GM23248 (cell line): ENCODE measurements around the gene ATP2A2. TPM values are rescaled to one million over a fixed set of nuclear protein-coding genes. Genes with fewer than 3 reads are reported as not detected.

Experiments used
- DNase-seq: peaks from one replicate; pipeline ENCODE4 v3.0.0-alpha.2; 2015
- H2AFZ ChIP-seq: fragments of 200-600 bp; sonication (generic); 2 replicates; pipeline ENCODE4 v1.6.1; 2016; ENCODE audit warnings: antibody characterized with exemption
- H3F3A ChIP-seq: fragments of 200-600 bp; sonication (generic); 2 replicates; pipeline ENCODE4 v1.6.1; 2016; ENCODE audit warnings: mild to moderate bottlenecking, antibody characterized with exemption, mixed run types; ENCODE audit not compliant: insufficient read depth
- H3K27ac ChIP-seq: fragments of 200-600 bp; sonication (generic); 2 replicates; pipeline ENCODE4 v1.5.1; 2016; ENCODE audit warnings: mild to moderate bottlenecking
- H3K27me3 ChIP-seq: fragments of 200-600 bp; sonication (generic); replicated peaks from 2 replicates; pipeline ENCODE4 v1.6.1; 2016; ENCODE audit warnings: mild to moderate bottlenecking; ENCODE audit not compliant: insufficient read depth
- H3K36me3 ChIP-seq: fragments of 200-600 bp; sonication (generic); 2 replicates; pipeline ENCODE4 v1.6.1; 2016; ENCODE audit warnings: low read depth, mild to moderate bottlenecking
- H3K4me1 ChIP-seq: fragments of 200-600 bp; sonication (generic); 2 replicates; pipeline ENCODE4 v1.6.1; 2016; ENCODE audit warnings: mild to moderate bottlenecking; ENCODE audit not compliant: insufficient read depth
- H3K4me2 ChIP-seq: fragments of 200-600 bp; sonication (generic); one replicate; pipeline ENCODE4 v1.6.1; 2016; ENCODE audit warnings: mild to moderate bottlenecking; ENCODE audit not compliant: unreplicated experiment
- H3K4me3 ChIP-seq: fragments of 200-600 bp; sonication (generic); 2 replicates; pipeline ENCODE4 v1.5.1; 2016; ENCODE audit warnings: mild to moderate bottlenecking
- H3K79me2 ChIP-seq: fragments of 200-600 bp; sonication (generic); 2 replicates; pipeline ENCODE4 v1.6.1; 2016; ENCODE audit warnings: mild to moderate bottlenecking; ENCODE audit not compliant: insufficient read depth
- H3K9ac ChIP-seq: fragments of 200-600 bp; sonication (generic); 2 replicates; pipeline ENCODE4 v1.6.1; 2016; ENCODE audit warnings: mild to moderate bottlenecking
- H3K9me2 ChIP-seq: fragments of 200-600 bp; sonication (generic); 2 replicates; pipeline ENCODE4 v1.6.1; 2016; ENCODE audit warnings: mixed run types, mild to moderate bottlenecking, moderate library complexity; ENCODE audit not compliant: insufficient read depth
- H3K9me3 ChIP-seq: fragments of 200-600 bp; sonication (generic); one replicate; pipeline ENCODE4 v1.6.1; 2017; ENCODE audit warnings: low read depth
- H4K20me1 ChIP-seq: fragments of 200-600 bp; sonication (generic); 2 replicates; pipeline ENCODE4 v1.6.0; 2016; ENCODE audit not compliant: insufficient read depth
- EZH2 ChIP-seq: fragments of 200-600 bp; sonication (generic); IDR thresholded peaks from 2 replicates; pipeline ENCODE4 v1.6.1; 2018; ENCODE audit warnings: antibody characterized with exemption, mild to moderate bottlenecking; ENCODE audit not compliant: insufficient read depth, poor library complexity, severe bottlenecking
- EZH2phosphoT487 ChIP-seq: fragments of 200-600 bp; sonication (generic); IDR thresholded peaks from 2 replicates; pipeline ENCODE4 v1.6.1; 2018; ENCODE audit warnings: antibody characterized with exemption, moderate library complexity, mild to moderate bottlenecking, low read depth; ENCODE audit not compliant: insufficient read depth
- WGBS, 2 experiments: methylation state at CpG; one replicate each; pipeline ENCODE4 v1.1.6; 2015 to 2017; ENCODE audit warnings: low lambda C conversion rate in 2 of 2, low coverage in 1 of 2; ENCODE audit errors: missing lambda C conversion rate in 2 of 2; 5-methylcytosine and 5-hydroxymethylcytosine counted together
- in situ Hi-C: fragments of 300-500 bp; cut with MboI; formaldehyde crosslinking; loops from 2 replicates; pipeline ENCODE4 v1.15.0; 2020
- polyA plus RNA-seq: library from polyadenylated mRNA; unstranded; fragments of >200 nt; fragmentation: Nextera tagmentation; extraction: Ambion mirVana; gene quantifications from 2 replicates; pipeline ENCODE4 v1.2.1, GENCODE V29; 2016
- total RNA-seq: library from RNA; depleted of rRNA; stranded (reverse); fragments of >200 nt; shearing (Covaris generic); gene quantifications from 2 replicates; pipeline ENCODE4 v1.2.3, GENCODE V29; 2014

Gene ATP2A2
- total and polyA plus RNA-seq, 2 experiments from 2014 or later = 29.5 to 142 TPM

- 1 to 3% methylated on average over 2 of the region's 2 CpGs for WGBS, 2 experiments
- Histone ChIP-seq H3K9me3 (no peaks in the 10 kb centered on the region), H3F3A (peaks cover 92% of the 10 kb centered on the region), H3K27me3 (no peaks in the 10 kb centered on the region), H3K4me2 (peak overlapping the region; percentile 63), H3K4me3 (0 out of 2 replicates have a peak overlapping the region, but pooled peaks have one; percentile 15), H3K9ac (no peak overlapping the region; the same call in 1 of the 2 replicates), H3K9me2 (no peaks in the 10 kb centered on the region), H2AFZ (no peak overlapping the region), H4K20me1 (no peaks in the 10 kb centered on the region), H3K4me1 (peaks cover 75% of the 10 kb centered on the region), H3K27ac (peak overlapping the region; percentile 97), H3K36me3 (peaks cover 36% of the 10 kb centered on the region; the same call in 1 of the 2 replicates), H3K79me2 (peaks cover 88% of the 10 kb centered on the region)
- in situ Hi-C loops = no loop called here
- TF ChIP-seq EZH2phosphoT487 (no peak), EZH2 (no peak)
- peak; percentile 84 for DNase-seq
Observed at GRCh38 chr12:110314308-110314707, 33.3 kb downstream of the ATP2A2 start.

GRCh38 chr12:110316861-110317260 is 35.8 kb downstream of the ATP2A2 start:
- Histone ChIP-seq H3K9ac (peak overlapping the region; percentile 76), H3K4me1 (peaks cover 68% of the 10 kb centered on the region)
- TF ChIP-seq EZH2phosphoT487 (no peak), EZH2 (no peak)

GRCh38 chr12:110317911-110318310 is 36.9 kb downstream of the ATP2A2 start:
- no peak overlapping the region for H2AFZ ChIP-seq
- no peaks in the 10 kb centered on the region for H3K9me2 ChIP-seq
- H3K36me3 ChIP-seq = peaks cover 26% of the 10 kb centered on the region; the same call in 1 of the 2 replicates
- H3K27ac ChIP-seq = peak overlapping the region; percentile 97
- peaks cover 58% of the 10 kb centered on the region for H3K4me1 ChIP-seq
- H3K9me3 ChIP-seq = no peaks in the 10 kb centered on the region
- WGBS, 2 experiments = 9% methylated on average over 2 of the region's 2 CpGs
- H4K20me1 ChIP-seq = peaks cover 4% of the 10 kb centered on the region; the same call in 1 of the 2 replicates
- no peak for TF ChIP-seq EZH2phosphoT487
- no peak overlapping the region for H3K4me3 ChIP-seq
- H3K27me3 ChIP-seq = no peaks in the 10 kb centered on the region
- peak overlapping the region; percentile 51 for H3K4me2 ChIP-seq
- in situ Hi-C loops = no loop called here
- peak; percentile 87 for DNase-seq
- peak overlapping the region; percentile 76 for H3K9ac ChIP-seq
- peaks cover 91% of the 10 kb centered on the region for H3F3A ChIP-seq
- H3K79me2 ChIP-seq = peaks cover 89% of the 10 kb centered on the region

More at GRCh38 chr12:110316861-110317260, 35.8 kb downstream of the ATP2A2 start:
- in situ Hi-C loops = no loop called here
- H3K9me2 ChIP-seq = no peaks in the 10 kb centered on the region
- H3K79me2 ChIP-seq = peaks cover 87% of the 10 kb centered on the region
- H3K4me2 ChIP-seq = peak overlapping the region; percentile 62
- no peaks in the 10 kb centered on the region for H3K9me3 ChIP-seq
- no peak overlapping the region for H2AFZ ChIP-seq
- H3K27me3 ChIP-seq = no peaks in the 10 kb centered on the region
- peak; percentile 92 for DNase-seq
- WGBS, 2 experiments = 0 to 1% methylated on average over 4 of the region's 4 CpGs
- 0 out of 2 replicates have a peak overlapping the region, but pooled peaks have one; percentile 4 for H3K4me3 ChIP-seq
- peaks cover 26% of the 10 kb centered on the region; the same call in 1 of the 2 replicates for H3K36me3 ChIP-seq
- peaks cover 96% of the 10 kb centered on the region for H3F3A ChIP-seq
- peaks cover 4% of the 10 kb centered on the region; the same call in 1 of the 2 replicates for H4K20me1 ChIP-seq
- H3K27ac ChIP-seq = peak overlapping the region; percentile 97

GRCh38 chr12:110320550-110320949 is 39.5 kb downstream of the ATP2A2 start:
- in situ Hi-C loops = no loop called here
- peaks cover 66% of the 10 kb centered on the region for H3F3A ChIP-seq
- TF ChIP-seq EZH2 (no peak), EZH2phosphoT487 (no peak)
- H3K4me3 ChIP-seq = no peak overlapping the region
- no peaks in the 10 kb centered on the region for H3K9me3 ChIP-seq
- peaks cover 32% of the 10 kb centered on the region for H3K4me1 ChIP-seq
- H3K79me2 ChIP-seq = peaks cover 92% of the 10 kb centered on the region
- H3K4me2 ChIP-seq = no peak overlapping the region
- no peaks in the 10 kb centered on the region for H3K27me3 ChIP-seq
- no peak overlapping the region for H3K9ac ChIP-seq
- WGBS, 2 experiments = 72 to 74% methylated on average over 3 of the region's 3 CpGs
- no peaks in the 10 kb centered on the region for H3K9me2 ChIP-seq
- no peak for DNase-seq
- 0 out of 2 replicates have a peak overlapping the region, but pooled peaks have one; percentile 11 for H3K27ac ChIP-seq
- H2AFZ ChIP-seq = no peak overlapping the region
- peaks cover 37% of the 10 kb centered on the region; the same call in 1 of the 2 replicates for H3K36me3 ChIP-seq
- peaks cover 4% of the 10 kb centered on the region; the same call in 1 of the 2 replicates for H4K20me1 ChIP-seq
